IMR-90 (cell line): ENCODE results near the gene PLPP6. TPM values are rescaled to one million over a fixed set of nuclear protein-coding genes. Genes with fewer than 3 reads are reported as not detected.

Experiments used
- ATAC-seq: fragments of 200-7000 bp; cut with Tn5 transposase; 2 replicates; pipeline ENCODE4 v1.9.1; 2020; ENCODE audit warnings: low read depth, mild to moderate bottlenecking, moderate library complexity
- BruUV-seq: library from RNA; stranded (reverse); fragments of 400-500 nt; replicated peaks from 2 replicates; lab custom pipeline; 2021; lab: Mats Ljungman, UMichigan
- CTCF ChIA-PET: fragments of 300-600 bp; formaldehyde crosslinking; extraction: SDS; loops from one replicate; lab custom pipeline; 2021; ENCODE audit warnings: antibody characterized with exemption; lab: Yijun Ruan, JAX
- POLR2A ChIA-PET: fragments of 300-600 bp; sonication (Branson Sonifier 250); formaldehyde crosslinking; loops from one replicate; lab custom pipeline; 2022; ENCODE audit warnings: antibody characterized with exemption; ENCODE audit not compliant: unreplicated experiment; lab: Charles Lee
- DNase-seq: peaks from one replicate; pipeline ENCODE4 v3.0.0; 2013
- H2AFZ ChIP-seq: replicated peaks from 2 replicates; pipeline ENCODE3; 2013; ENCODE audit warnings: low read length, mild to moderate bottlenecking; ENCODE audit not compliant: poor library complexity
- H2AK5ac ChIP-seq: 2 replicates; pipeline ENCODE4 v1.6.1; 2013; ENCODE audit warnings: low read depth, low read length, inconsistent platforms
- H2AK9ac ChIP-seq: replicated peaks from 2 replicates; pipeline ENCODE3; 2013; ENCODE audit warnings: mild to moderate bottlenecking, low read depth, low read length, moderate library complexity; ENCODE audit not compliant: poor library complexity
- H2BK120ac ChIP-seq: 2 replicates; pipeline ENCODE4 v1.6.1; 2013; ENCODE audit warnings: low read depth, low read length, inconsistent platforms
- H2BK15ac ChIP-seq: 3 replicates; pipeline ENCODE4 v1.6.1; 2013; ENCODE audit warnings: low read depth, low read length, inconsistent platforms
- H2BK20ac ChIP-seq: 2 replicates; pipeline ENCODE4 v1.6.1; 2013; ENCODE audit warnings: low read depth, mild to moderate bottlenecking, inconsistent platforms, low read length, moderate library complexity
- H2BK5ac ChIP-seq: 2 replicates; pipeline ENCODE4 v1.6.1; 2013; ENCODE audit warnings: mild to moderate bottlenecking, low read depth, low read length, inconsistent platforms; ENCODE audit not compliant: poor library complexity, severe bottlenecking
- H3K14ac ChIP-seq: replicated peaks from 2 replicates; pipeline ENCODE4 v1.6.1; 2013; ENCODE audit warnings: low read depth, low read length, inconsistent platforms
- H3K18ac ChIP-seq: 2 replicates; pipeline ENCODE4 v1.6.1; 2013; ENCODE audit warnings: low read depth, low read length, control low read depth
- H3K23ac ChIP-seq: 2 replicates; pipeline ENCODE4 v1.6.1; 2013; ENCODE audit warnings: low read depth, low read length, inconsistent platforms
- H3K27ac ChIP-seq: 2 replicates; pipeline ENCODE4 v1.5.1; 2013; ENCODE audit warnings: mild to moderate bottlenecking, control low read depth, low read length; ENCODE audit not compliant: insufficient read depth
- H3K27me3 ChIP-seq: 2 replicates; pipeline ENCODE4 v1.6.1; 2013; ENCODE audit warnings: low read length; ENCODE audit not compliant: control insufficient read depth, insufficient read depth
- H3K36me3 ChIP-seq: 2 replicates; pipeline ENCODE4 v1.6.1; 2013; ENCODE audit warnings: low read length, mixed read lengths; ENCODE audit not compliant: control insufficient read depth, insufficient read depth
- H3K4ac ChIP-seq: 2 replicates; pipeline ENCODE4 v1.6.1; 2013; ENCODE audit warnings: low read depth, low read length, inconsistent platforms
- H3K4me1 ChIP-seq: 2 replicates; pipeline ENCODE4 v1.6.1; 2013; ENCODE audit warnings: low read length, mixed read lengths; ENCODE audit not compliant: control insufficient read depth, insufficient read depth
- H3K4me2 ChIP-seq: 2 replicates; pipeline ENCODE4 v1.6.1; 2013; ENCODE audit warnings: low read depth, mild to moderate bottlenecking, control low read depth, low read length, moderate library complexity
- H3K4me3 ChIP-seq: 2 replicates; pipeline ENCODE4 v1.5.1; 2013; ENCODE audit warnings: low read depth, mild to moderate bottlenecking, control low read depth, low read length, moderate library complexity; ENCODE audit not compliant: insufficient read depth
- H3K56ac ChIP-seq: 2 replicates; pipeline ENCODE4 v1.6.1; 2013; ENCODE audit warnings: low read length, inconsistent platforms; ENCODE audit not compliant: insufficient read depth; ENCODE audit errors: extremely low read depth
- H3K79me1 ChIP-seq, 2 experiments: 2 replicates each; pipeline ENCODE4 v1.6.1; 2013; ENCODE audit warnings: low read length in 2 of 2, inconsistent platforms in 1 of 2, low read depth in 1 of 2
- H3K9ac ChIP-seq: 2 replicates; pipeline ENCODE4 v1.6.1; 2013; ENCODE audit warnings: low read depth, low read length, control low read depth
- H3K9me1 ChIP-seq: 2 replicates; pipeline ENCODE4 v1.6.1; 2013; ENCODE audit warnings: low read length, inconsistent platforms; ENCODE audit not compliant: insufficient read depth
- H3K9me3 ChIP-seq: 2 replicates; pipeline ENCODE4 v1.6.1; 2013; ENCODE audit warnings: low read length; ENCODE audit not compliant: control insufficient read depth, insufficient read depth
- H4K20me1 ChIP-seq: 2 replicates; pipeline ENCODE4 v1.6.1; 2013; ENCODE audit warnings: low read length, inconsistent platforms; ENCODE audit not compliant: insufficient read depth
- H4K5ac ChIP-seq: 2 replicates; pipeline ENCODE4 v1.6.1; 2013; ENCODE audit warnings: mild to moderate bottlenecking, low read depth, low read length, control low read depth
- H4K8ac ChIP-seq, 2 experiments: 2 replicates each; pipeline ENCODE4 v1.6.1; 2013; ENCODE audit warnings: low read depth in 2 of 2, low read length in 2 of 2, control low read depth in 1 of 2, inconsistent platforms in 1 of 2
- H4K91ac ChIP-seq: 2 replicates; pipeline ENCODE4 v1.6.1; 2013; ENCODE audit warnings: low read depth, low read length, inconsistent platforms; ENCODE audit not compliant: insufficient read depth
- FOS ChIP-seq: fragments of 150-350 bp; IDR thresholded peaks from 2 replicates; pipeline ENCODE4 v1.6.1; 2016; ENCODE audit warnings: low read depth, low read length
- NFE2L2 ChIP-seq: fragments of 150-350 bp; IDR thresholded peaks from 2 replicates; pipeline ENCODE4 v1.6.1; 2016; ENCODE audit warnings: low read depth, mild to moderate bottlenecking, low read length
- WGBS, 2 experiments: methylation state at CpG; one replicate each; pipeline versions ENCODE4 v1.1.5 to v1.1.7; 2013; ENCODE audit warnings: missing lambda C conversion rate in 2 of 2; ENCODE audit not compliant: insufficient read length in 1 of 2; ENCODE audit errors: extremely low coverage in 2 of 2; 5-methylcytosine and 5-hydroxymethylcytosine counted together
- dilution Hi-C: fragments of 300-500 bp; cut with HindIII; formaldehyde crosslinking; loops from one replicate; pipeline ENCODE4 v1.14.3; 2018; ENCODE audit warnings: low sequenced_read_pairs; ENCODE audit not compliant: unreplicated experiment
- in situ Hi-C: fragments of 300-500 bp; cut with MboI; formaldehyde crosslinking; loops from 3 replicates; pipeline ENCODE4 v1.14.3; 2019; ENCODE audit warnings: low sequenced_read_pairs, inconsistent platforms, mixed read lengths
- intact Hi-C: fragments of 100-400 bp; cut with micrococcal nuclease; formaldehyde crosslinking; loops from 2 replicates; pipeline ENCODE4 v1.10.0; 2022
- polyA plus RNA-seq, 3 experiments: library from polyadenylated mRNA; depleted of rRNA; stranded (reverse); fragments of >200 nt; gene quantifications; 2 replicates each; pipeline ENCODE4 v1.2.3, GENCODE V29; 2012; ENCODE audit warnings: low replicate concordance in 1 of 3
- total RNA-seq: library from RNA; depleted of rRNA; stranded (reverse); fragments of >200 nt; gene quantifications from 2 replicates; pipeline ENCODE4 v1.2.3, GENCODE V29; 2012

PLPP6 gene
- total and polyA plus RNA-seq, 2 of the 4 experiments (the other 2 are of a cell fraction): 3.4 to 5.9 TPM

DNA sequence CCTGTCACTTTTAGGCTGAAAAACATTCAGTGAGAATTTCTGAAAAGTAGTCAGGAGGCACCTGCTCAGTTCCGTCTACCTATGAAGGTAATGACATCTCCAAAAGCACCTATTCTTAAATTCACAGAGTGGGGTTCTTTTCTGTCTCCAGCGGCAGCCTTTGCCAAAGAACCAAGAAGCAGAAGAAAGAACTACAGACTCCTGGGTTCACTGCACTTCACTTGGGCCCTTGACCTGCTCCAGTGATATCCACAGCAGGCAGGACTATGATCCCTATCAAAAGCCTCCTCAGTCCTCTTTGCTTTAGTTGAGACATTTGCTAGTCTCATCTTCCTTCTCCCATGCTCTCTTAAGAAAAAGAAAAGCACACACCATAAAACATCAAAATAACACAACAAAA lies 19.7 kb upstream of the PLPP6 start:
- TF ChIP-seq FOS (no peak), NFE2L2 (no peak)
- Histone ChIP-seq H3K9me3 (no peaks in the 10 kb centered on the region), H3K36me3 (no peaks in the 10 kb centered on the region), H2AK5ac (no peak overlapping the region), H3K14ac (no peak overlapping the region), H2BK20ac (no peak overlapping the region), H2AK9ac (no peak overlapping the region), H3K9ac (no peak overlapping the region), H2BK120ac (no peak overlapping the region), H3K4me1 (no peaks in the 10 kb centered on the region), H3K27ac (no peak overlapping the region), H4K5ac (no peak overlapping the region), H3K27me3 (no peaks in the 10 kb centered on the region), H3K9me1 (no peaks in the 10 kb centered on the region), H4K8ac (no peak overlapping the region), H2BK5ac (no peak overlapping the region), H3K23ac (no peak overlapping the region), H3K4me3 (no peak overlapping the region), H4K20me1 (no peaks in the 10 kb centered on the region), H3K18ac (no peak overlapping the region), H2BK15ac (no peak overlapping the region), H3K4ac (no peak overlapping the region), H3K4me2 (no peak overlapping the region), H2AFZ (no peak overlapping the region), H4K91ac (no peak overlapping the region), H3K79me1 (no peaks in the 10 kb centered on the region), H3K56ac (no peak overlapping the region)
- no peak for DNase-seq
- BruUV-seq: no TSS peak
- CTCF ChIA-PET: no interaction called here
- POLR2A ChIA-PET: no interaction called here
- dilution Hi-C loops (no loop called here), intact Hi-C loops (no loop called here), in situ Hi-C loops (no loop called here)
- no peak for ATAC-seq
- no CpG with 5 or more reads among the region's 2 CpGs for WGBS, 2 experiments
